Neural progenitor cell (in vitro differentiated cells): ENCODE data around the gene AFF3. TPM values are rescaled to one million over a fixed set of nuclear protein-coding genes. Genes with fewer than 3 reads are reported as not detected.

Source experiments
- DNase-seq: peaks from one replicate; pipeline ENCODE4 v3.0.0-alpha.2; 2016; ENCODE audit warnings: low spot score
- H2AFZ ChIP-seq: fragments of 200-600 bp; sonication (generic); replicated peaks from 2 replicates; pipeline ENCODE4 v1.6.1; 2016; ENCODE audit warnings: antibody characterized with exemption
- H3F3A ChIP-seq: fragments of 200-600 bp; sonication (generic); 2 replicates; pipeline ENCODE4 v1.6.1; 2016; ENCODE audit warnings: antibody characterized with exemption, low read depth
- H3K27ac ChIP-seq: fragments of 200-600 bp; sonication (generic); 2 replicates; pipeline ENCODE4 v1.5.1; 2016; ENCODE audit warnings: mild to moderate bottlenecking
- H3K27me3 ChIP-seq: fragments of 200-600 bp; sonication (generic); 2 replicates; pipeline ENCODE4 v1.6.1; 2016; ENCODE audit warnings: mild to moderate bottlenecking, moderate library complexity
- H3K36me3 ChIP-seq: fragments of 200-600 bp; sonication (generic); 2 replicates; pipeline ENCODE4 v1.5.1; 2016
- H3K4me1 ChIP-seq: fragments of 200-600 bp; sonication (generic); 2 replicates; pipeline ENCODE4 v1.6.1; 2016; ENCODE audit warnings: mixed run types
- H3K4me2 ChIP-seq: fragments of 200-600 bp; sonication (generic); 2 replicates; pipeline ENCODE4 v1.6.1; 2016
- H3K4me3 ChIP-seq: fragments of 200-600 bp; sonication (generic); 2 replicates; pipeline ENCODE4 v1.5.1; 2016
- H3K79me2 ChIP-seq: fragments of 200-600 bp; sonication (generic); 2 replicates; pipeline ENCODE4 v1.6.1; 2016; ENCODE audit warnings: low read depth
- H3K9ac ChIP-seq: fragments of 200-600 bp; sonication (generic); 2 replicates; pipeline ENCODE4 v1.6.1; 2016
- H3K9me3 ChIP-seq: fragments of 200-600 bp; sonication (generic); 2 replicates; pipeline ENCODE4 v1.5.1; 2016; ENCODE audit warnings: low read depth
- H4K20me1 ChIP-seq: fragments of 200-600 bp; sonication (generic); 2 replicates; pipeline ENCODE4 v1.6.1; 2016; ENCODE audit warnings: low read depth
- H3K27ac Mint-ChIP-seq: 3 replicates; pipeline ENCODE4 v1.8.0; 2021; ENCODE audit warnings: mixed read lengths
- H3K27me3 Mint-ChIP-seq: 2 replicates; pipeline ENCODE4 v1.8.0; 2022; ENCODE audit warnings: low read depth, mild to moderate bottlenecking, inconsistent platforms, moderate library complexity, mixed read lengths; ENCODE audit not compliant: insufficient read depth
- H3K36me3 Mint-ChIP-seq: 3 replicates; pipeline ENCODE4 v1.8.0; 2021; ENCODE audit warnings: mixed read lengths
- H3K4me1 Mint-ChIP-seq: 3 replicates; pipeline ENCODE4 v1.8.0; 2021; ENCODE audit warnings: mixed read lengths
- H3K4me3 Mint-ChIP-seq: 3 replicates; pipeline ENCODE4 v1.8.0; 2021; ENCODE audit warnings: mild to moderate bottlenecking, moderate library complexity, mixed read lengths
- H3K9me3 Mint-ChIP-seq: 3 replicates; pipeline ENCODE4 v1.8.0; 2020; ENCODE audit warnings: mixed read lengths
- CTCF ChIP-seq: fragments of 200-600 bp; sonication (generic); IDR thresholded peaks from 2 replicates; pipeline ENCODE4 v1.5.1; 2017; ENCODE audit warnings: antibody characterized with exemption, mild to moderate bottlenecking
- EZH2 ChIP-seq: fragments of 200-600 bp; sonication (generic); IDR thresholded peaks from 2 replicates; pipeline ENCODE4 v1.6.1; 2017; ENCODE audit warnings: antibody characterized with exemption, mild to moderate bottlenecking, moderate library complexity
- EZH2phosphoT487 ChIP-seq: fragments of 200-600 bp; sonication (generic); IDR thresholded peaks from 2 replicates; pipeline ENCODE4 v1.6.1; 2017; ENCODE audit warnings: antibody characterized with exemption
- total RNA-seq: library from RNA; depleted of rRNA; stranded (reverse); fragments of >200 nt; gene quantifications from 2 replicates; pipeline ENCODE4 v1.2.3, GENCODE V29; 2015; ENCODE audit warnings: low replicate concordance

Gene AFF3
- total RNA-seq, 1 donor from 2014 or later = 0.26 TPM

DNA sequence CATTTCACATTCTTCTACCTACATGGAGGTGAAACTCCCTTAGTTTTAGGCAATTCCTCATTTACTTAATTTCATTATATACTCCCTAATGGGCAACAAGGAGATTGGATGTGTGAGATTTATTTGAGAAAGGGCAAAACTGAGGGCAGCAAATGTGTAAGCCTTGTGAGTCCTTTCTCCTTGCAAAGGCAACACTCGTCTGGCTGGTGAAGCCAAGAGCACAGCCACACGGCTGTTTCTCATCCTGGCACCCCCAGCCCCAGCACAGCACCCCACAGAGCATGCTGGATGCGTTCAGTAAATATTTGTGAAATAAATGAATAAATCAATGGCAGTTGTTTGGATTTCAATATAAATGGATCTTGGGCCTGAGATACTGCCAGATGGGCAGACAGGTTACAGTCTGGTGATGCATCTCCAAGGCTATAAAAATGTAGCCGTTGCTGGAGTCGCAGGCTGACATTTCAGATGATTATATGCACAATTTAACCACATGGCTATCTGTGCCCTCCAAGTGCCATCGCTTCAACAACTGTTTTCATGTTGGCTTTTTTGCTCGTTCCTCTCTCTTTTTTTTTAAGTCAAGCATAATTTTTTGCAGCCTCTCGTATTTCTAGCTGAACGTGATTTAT lies 498.5 kb downstream of the AFF3 start:
- no peak overlapping the region for H3K27ac ChIP-seq
- no peak overlapping the region for H3K9ac ChIP-seq
- H3K79me2 ChIP-seq = no peaks in the 10 kb centered on the region
- H4K20me1 ChIP-seq = no peaks in the 10 kb centered on the region
- H3K9me3 ChIP-seq = no peaks in the 10 kb centered on the region
- no peaks in the 10 kb centered on the region for H3F3A ChIP-seq
- no peak overlapping the region for H3K27ac Mint-ChIP-seq
- H2AFZ ChIP-seq = no peak overlapping the region
- no peak overlapping the region for H3K4me3 Mint-ChIP-seq
- no peak for DNase-seq
- H3K4me3 ChIP-seq = no peak overlapping the region
- H3K27me3 Mint-ChIP-seq = no peaks in the 10 kb centered on the region
- H3K4me2 ChIP-seq = no peak overlapping the region
- H3K4me1 Mint-ChIP-seq = peaks cover 9% of the 10 kb centered on the region
- H3K36me3 ChIP-seq = no peaks in the 10 kb centered on the region
- no peak for TF ChIP-seq CTCF
- no peak for TF ChIP-seq EZH2
- no peak for TF ChIP-seq EZH2phosphoT487
- no peaks in the 10 kb centered on the region for H3K9me3 Mint-ChIP-seq
- no peaks in the 10 kb centered on the region for H3K4me1 ChIP-seq
- no peaks in the 10 kb centered on the region for H3K27me3 ChIP-seq
- no peaks in the 10 kb centered on the region for H3K36me3 Mint-ChIP-seq

DNA sequence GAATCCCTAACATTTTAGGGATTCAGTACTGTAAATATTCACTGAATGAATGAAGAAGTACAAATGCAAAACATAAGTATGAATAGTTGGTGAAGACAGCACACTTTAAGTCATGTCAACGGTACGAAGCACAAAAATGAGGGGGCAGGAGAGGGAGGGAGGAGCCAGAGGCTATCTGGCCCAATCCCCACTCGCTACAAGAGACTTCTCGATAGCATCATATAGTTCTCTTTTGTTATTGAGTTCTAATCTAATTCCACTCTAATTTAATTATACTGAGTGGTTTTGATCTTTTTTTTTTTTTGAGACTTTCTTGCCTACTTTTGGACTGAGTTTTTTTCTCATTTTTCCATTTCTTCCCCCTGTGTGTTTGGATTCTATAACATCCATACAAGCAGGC lies 500.4 kb downstream of the AFF3 start:
- no peak for DNase-seq

DNA sequence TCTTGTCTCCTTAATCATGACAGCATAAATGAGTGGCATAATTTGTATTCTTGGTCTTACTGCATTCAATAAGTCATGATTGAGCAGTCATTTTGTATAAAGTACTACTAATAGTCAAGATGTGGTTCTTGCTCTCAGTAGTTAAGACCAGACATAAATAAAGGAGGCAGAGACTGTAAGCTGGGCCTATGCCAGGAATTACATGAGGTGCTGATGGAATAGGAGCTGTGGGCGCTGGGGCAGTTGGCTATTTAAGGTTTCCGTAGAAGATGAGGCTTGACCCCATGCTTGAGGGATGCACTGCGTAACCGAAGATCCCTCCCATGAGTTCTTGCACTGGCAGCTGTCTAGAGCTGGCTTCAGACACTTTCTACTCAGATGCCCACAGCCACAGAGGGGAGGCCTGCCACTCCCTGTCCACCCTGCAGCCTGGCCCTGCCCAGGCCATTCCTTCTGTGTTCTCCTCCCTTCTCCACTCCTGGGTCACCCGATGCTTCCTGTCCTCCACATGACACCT lies 501.7 kb downstream of the AFF3 start:
- Histone ChIP-seq H3K9ac (no peak overlapping the region), H3K9me3 (no peaks in the 10 kb centered on the region), H3K27ac (no peak overlapping the region), H3K4me2 (no peak overlapping the region), H3K79me2 (no peaks in the 10 kb centered on the region), H3K36me3 (no peaks in the 10 kb centered on the region), H2AFZ (no peak overlapping the region), H4K20me1 (no peaks in the 10 kb centered on the region), H3K27me3 (no peaks in the 10 kb centered on the region), H3K4me3 (no peak overlapping the region), H3F3A (no peaks in the 10 kb centered on the region), H3K4me1 (no peaks in the 10 kb centered on the region)
- Mint-ChIP-seq H3K27ac (no peak overlapping the region), H3K27me3 (peaks cover 3% of the 10 kb centered on the region), H3K9me3 (no peaks in the 10 kb centered on the region), H3K4me1 (peaks cover 11% of the 10 kb centered on the region), H3K36me3 (no peaks in the 10 kb centered on the region), H3K4me3 (no peak overlapping the region)
- TF ChIP-seq EZH2phosphoT487 = no peak
- no peak for TF ChIP-seq CTCF
- no peak for TF ChIP-seq EZH2
- no peak for DNase-seq

More for the DNA sequence above, 500.4 kb downstream of the AFF3 start:
- Histone ChIP-seq H3K27ac (no peak overlapping the region), H3K9me3 (no peaks in the 10 kb centered on the region), H3K4me3 (no peak overlapping the region), H3K9ac (no peak overlapping the region), H3K4me2 (no peak overlapping the region), H3F3A (no peaks in the 10 kb centered on the region), H3K36me3 (no peaks in the 10 kb centered on the region), H2AFZ (no peak overlapping the region), H3K4me1 (no peaks in the 10 kb centered on the region), H4K20me1 (no peaks in the 10 kb centered on the region), H3K79me2 (no peaks in the 10 kb centered on the region), H3K27me3 (no peaks in the 10 kb centered on the region)
- Mint-ChIP-seq H3K4me3 (no peak overlapping the region), H3K4me1 (peaks cover 5% of the 10 kb centered on the region), H3K27me3 (no peaks in the 10 kb centered on the region), H3K27ac (no peak overlapping the region), H3K36me3 (no peaks in the 10 kb centered on the region), H3K9me3 (no peaks in the 10 kb centered on the region)
- no peak for TF ChIP-seq EZH2
- no peak for TF ChIP-seq EZH2phosphoT487
- no peak for TF ChIP-seq CTCF
